ENCODE results near the gene TMTC2.
A peak's percentile ranks its signal among the peaks of the same experiment; 100 is the strongest.

The TMTC2 gene

DNA sequence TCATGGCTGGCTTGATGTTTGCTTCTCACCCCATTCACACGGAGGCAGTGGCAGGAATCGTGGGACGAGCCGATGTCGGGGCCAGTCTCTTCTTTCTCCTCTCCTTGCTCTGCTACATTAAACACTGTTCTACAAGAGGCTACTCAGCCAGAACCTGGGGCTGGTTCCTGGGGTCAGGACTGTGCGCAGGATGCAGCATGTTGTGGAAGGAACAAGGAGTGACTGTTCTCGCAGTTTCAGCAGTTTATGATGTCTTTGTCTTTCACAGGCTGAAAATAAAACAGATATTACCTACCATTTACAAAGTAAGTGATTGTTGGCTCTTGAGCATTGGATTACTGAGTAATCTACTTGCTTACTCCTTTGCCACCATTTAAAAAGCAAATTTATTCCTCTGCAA lies 170.6 kb downstream of the TMTC2 start:
- H3K27me3 ChIP-seq (ENCODE audit: insufficient read depth, insufficient read length) = no peaks in the 10 kb centered on the region
- DNase-seq (ENCODE audit: low read depth, low spot score) = no peak
- H3K9ac ChIP-seq (ENCODE audit: insufficient read length, low read depth) = no peak overlapping the region
- no peaks in the 10 kb centered on the region for H3K36me3 ChIP-seq (ENCODE audit: insufficient read depth, insufficient read length, low read length)
- H3K4me3 ChIP-seq (ENCODE audit: insufficient read length, low read depth) = no peak overlapping the region
- H3K4me1 ChIP-seq (ENCODE audit: insufficient read depth, insufficient read length) = peaks cover 3% of the 10 kb centered on the region
- H3K9me3 ChIP-seq (ENCODE audit: insufficient read depth, low read length) = no peaks in the 10 kb centered on the region
- no peak for TF ChIP-seq YY1 (IDR thresholded peaks at IDR 0.05; ENCODE audit: insufficient read depth, insufficient read length)
- TF ChIP-seq ZNF274 (IDR thresholded peaks at IDR 0.05; ENCODE audit: low read depth, low read length) = no peak

DNA sequence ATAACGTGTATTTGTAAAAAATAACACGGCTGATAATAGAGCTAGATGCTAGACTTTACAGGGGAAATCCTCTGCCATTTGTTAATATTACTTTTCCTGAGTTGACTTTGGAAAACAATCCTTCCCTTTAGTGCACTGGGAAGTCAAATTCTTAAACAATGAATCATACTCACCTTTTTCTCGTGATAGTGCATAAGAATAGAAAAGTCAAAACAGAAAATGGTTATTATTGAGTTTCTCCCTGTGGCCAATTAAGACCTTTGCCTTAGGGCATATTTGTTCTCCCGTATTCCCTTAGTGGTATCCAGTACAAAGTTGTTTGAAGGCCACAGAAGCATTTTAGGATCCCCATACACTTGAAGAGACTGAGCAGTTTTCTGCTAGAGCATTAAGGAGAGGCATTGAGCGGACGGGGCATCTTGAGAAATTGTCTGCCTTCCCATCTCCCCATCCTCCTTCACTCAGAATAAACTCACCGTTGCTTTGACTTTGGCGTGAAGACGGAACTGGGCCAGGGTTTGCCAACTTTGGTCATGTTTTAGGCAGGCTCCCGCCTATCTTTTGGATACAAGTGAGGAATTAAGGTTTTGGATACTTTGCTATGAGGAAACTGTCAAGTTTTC lies 171.3 kb downstream of the TMTC2 start:
- no peak overlapping the region for H3K9ac ChIP-seq (ENCODE audit: insufficient read length, low read depth)

GRCh38 chr12:82858534-82858917 lies 171.8 kb downstream of the TMTC2 start:
- no peaks in the 10 kb centered on the region for H3K9me3 ChIP-seq (ENCODE audit: insufficient read depth, low read length)
- no peaks in the 10 kb centered on the region for H3K36me3 ChIP-seq (ENCODE audit: insufficient read depth, insufficient read length, low read length)
- H3K27me3 ChIP-seq (ENCODE audit: insufficient read depth, insufficient read length) = no peaks in the 10 kb centered on the region
- peak; percentile 47 for DNase-seq (ENCODE audit: low read depth, low spot score)
- TF ChIP-seq ZNF274 (IDR thresholded peaks at IDR 0.05; ENCODE audit: low read depth, low read length) = no peak
- no peak for TF ChIP-seq YY1 (IDR thresholded peaks at IDR 0.05; ENCODE audit: insufficient read depth, insufficient read length)
- TF ChIP-seq SUZ12 (IDR thresholded peaks at IDR 0.05; ENCODE audit: extremely low read depth, insufficient read depth, insufficient read length) = no peak
- H3K4me3 ChIP-seq (ENCODE audit: insufficient read length, low read depth) = no peak overlapping the region
- H3K9ac ChIP-seq (ENCODE audit: insufficient read length, low read depth) = no peak overlapping the region
- H3K4me1 ChIP-seq (ENCODE audit: insufficient read depth, insufficient read length) = peaks cover 3% of the 10 kb centered on the region

More for the DNA sequence above, 171.3 kb downstream of the TMTC2 start:
- Histone ChIP-seq H3K27me3 (ENCODE audit: insufficient read depth, insufficient read length) (no peaks in the 10 kb centered on the region), H3K9me3 (ENCODE audit: insufficient read depth, low read length) (no peaks in the 10 kb centered on the region), H3K4me1 (ENCODE audit: insufficient read depth, insufficient read length) (peaks cover 3% of the 10 kb centered on the region), H3K4me3 (ENCODE audit: insufficient read length, low read depth) (no peak overlapping the region), H3K36me3 (ENCODE audit: insufficient read depth, insufficient read length, low read length) (no peaks in the 10 kb centered on the region)
- TF ChIP-seq ZNF274 (IDR thresholded peaks at IDR 0.05; ENCODE audit: low read depth, low read length) = no peak
- DNase-seq (ENCODE audit: low read depth, low spot score) = peak; percentile 35

- no peak for DNase-seq (ENCODE audit: low read depth, low spot score)
- H3K4me3 ChIP-seq (ENCODE audit: insufficient read length, low read depth) = no peak overlapping the region
- H3K36me3 ChIP-seq (ENCODE audit: insufficient read depth, insufficient read length, low read length) = no peaks in the 10 kb centered on the region
- TF ChIP-seq YY1 (IDR thresholded peaks at IDR 0.05; ENCODE audit: insufficient read depth, insufficient read length) (no peak), ZNF274 (IDR thresholded peaks at IDR 0.05; ENCODE audit: low read depth, low read length) (no peak), SUZ12 (IDR thresholded peaks at IDR 0.05; ENCODE audit: extremely low read depth, insufficient read depth, insufficient read length) (no peak)
- no peak overlapping the region for H3K9ac ChIP-seq (ENCODE audit: insufficient read length, low read depth)
- no peaks in the 10 kb centered on the region for H3K4me1 ChIP-seq (ENCODE audit: insufficient read depth, insufficient read length)
- H3K27me3 ChIP-seq (ENCODE audit: insufficient read depth, insufficient read length) = no peaks in the 10 kb centered on the region
- no peaks in the 10 kb centered on the region for H3K9me3 ChIP-seq (ENCODE audit: insufficient read depth, low read length)
Measured at GRCh38 chr12:82862069-82862841, 175.5 kb downstream of the TMTC2 start.

DNA sequence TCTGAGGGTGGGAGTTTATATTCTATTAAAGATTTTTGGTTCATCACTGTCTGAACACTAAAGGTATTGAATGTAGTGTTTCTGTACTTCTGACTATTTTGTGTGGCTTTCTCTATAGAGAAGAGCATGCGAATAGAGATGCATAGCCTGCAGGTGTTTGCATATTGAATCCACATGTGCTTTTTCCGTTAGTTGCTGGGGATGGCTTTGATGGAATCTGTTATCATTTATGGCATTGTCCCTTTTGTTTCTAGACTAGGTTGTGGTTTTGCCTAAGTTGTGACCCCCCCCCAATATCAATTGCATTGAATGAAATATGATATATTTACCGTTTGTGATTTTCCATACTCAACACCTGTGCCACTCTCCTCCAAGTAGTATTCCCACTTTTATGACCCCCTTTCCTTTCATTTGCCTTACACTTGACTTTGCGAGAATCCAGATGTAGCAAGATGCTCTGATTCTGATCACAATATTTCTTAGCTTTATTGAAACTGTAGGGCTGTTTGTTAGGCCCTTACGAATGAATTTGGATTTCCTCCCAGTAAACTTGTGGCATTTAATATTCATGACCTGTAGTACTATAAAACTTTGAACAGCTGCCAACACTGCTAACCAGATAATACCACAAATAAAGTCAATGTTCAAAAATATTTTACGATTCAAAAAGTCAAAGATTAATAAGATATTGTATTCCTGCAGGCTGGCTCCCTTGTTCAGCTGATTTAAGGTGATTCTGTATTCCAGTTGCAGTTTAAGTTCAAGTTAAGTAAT lies 176.4 kb downstream of the TMTC2 start:
- DNase-seq (ENCODE audit: low read depth, low spot score) = no peak
- H3K9me3 ChIP-seq (ENCODE audit: insufficient read depth, low read length) = no peaks in the 10 kb centered on the region
- TF ChIP-seq ZNF274 (IDR thresholded peaks at IDR 0.05; ENCODE audit: low read depth, low read length) (no peak), SUZ12 (IDR thresholded peaks at IDR 0.05; ENCODE audit: extremely low read depth, insufficient read depth, insufficient read length) (no peak), YY1 (IDR thresholded peaks at IDR 0.05; ENCODE audit: insufficient read depth, insufficient read length) (no peak)
- no peak overlapping the region for H3K9ac ChIP-seq (ENCODE audit: insufficient read length, low read depth)
- H3K4me1 ChIP-seq (ENCODE audit: insufficient read depth, insufficient read length) = no peaks in the 10 kb centered on the region
- no peaks in the 10 kb centered on the region for H3K36me3 ChIP-seq (ENCODE audit: insufficient read depth, insufficient read length, low read length)
- H3K27me3 ChIP-seq (ENCODE audit: insufficient read depth, insufficient read length) = no peaks in the 10 kb centered on the region
- no peak overlapping the region for H3K4me3 ChIP-seq (ENCODE audit: insufficient read length, low read depth)

DNA sequence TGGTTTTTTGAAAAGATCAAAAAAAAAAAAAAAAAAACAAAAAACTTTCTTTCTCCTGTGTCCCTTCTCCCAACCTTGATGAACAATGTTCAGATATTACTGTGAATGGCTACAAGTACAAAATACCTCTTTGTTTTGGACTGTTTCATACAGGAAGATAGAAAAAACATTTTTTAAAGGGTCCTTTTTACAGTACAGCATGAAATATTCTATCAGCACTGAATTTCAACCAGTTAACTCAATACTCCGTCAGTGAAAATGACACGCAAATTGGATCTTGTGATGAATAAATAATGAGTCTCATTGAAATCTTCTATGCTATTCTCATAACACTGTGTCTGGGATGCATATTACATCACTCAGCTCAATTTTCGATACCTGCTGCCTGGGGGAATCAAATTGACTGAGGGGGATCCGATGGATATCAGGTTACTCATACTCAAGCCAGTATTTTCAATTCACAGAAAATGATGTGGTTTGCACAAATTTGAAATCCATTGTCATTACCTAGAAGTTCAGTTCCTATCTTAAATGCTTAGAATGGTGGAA lies 179.6 kb downstream of the TMTC2 start:
- Histone ChIP-seq H3K9me3 (ENCODE audit: insufficient read depth, low read length) (no peaks in the 10 kb centered on the region), H3K36me3 (ENCODE audit: insufficient read depth, insufficient read length, low read length) (no peaks in the 10 kb centered on the region), H3K4me3 (ENCODE audit: insufficient read length, low read depth) (no peak overlapping the region), H3K27me3 (ENCODE audit: insufficient read depth, insufficient read length) (no peaks in the 10 kb centered on the region), H3K4me1 (ENCODE audit: insufficient read depth, insufficient read length) (no peaks in the 10 kb centered on the region), H3K9ac (ENCODE audit: insufficient read length, low read depth) (no peak overlapping the region)
- TF ChIP-seq ZNF274 (IDR thresholded peaks at IDR 0.05; ENCODE audit: low read depth, low read length) = no peak
- TF ChIP-seq SUZ12 (IDR thresholded peaks at IDR 0.05; ENCODE audit: extremely low read depth, insufficient read depth, insufficient read length) = no peak
- no peak for TF ChIP-seq YY1 (IDR thresholded peaks at IDR 0.05; ENCODE audit: insufficient read depth, insufficient read length)
- DNase-seq (ENCODE audit: low read depth, low spot score) = no peak

DNA sequence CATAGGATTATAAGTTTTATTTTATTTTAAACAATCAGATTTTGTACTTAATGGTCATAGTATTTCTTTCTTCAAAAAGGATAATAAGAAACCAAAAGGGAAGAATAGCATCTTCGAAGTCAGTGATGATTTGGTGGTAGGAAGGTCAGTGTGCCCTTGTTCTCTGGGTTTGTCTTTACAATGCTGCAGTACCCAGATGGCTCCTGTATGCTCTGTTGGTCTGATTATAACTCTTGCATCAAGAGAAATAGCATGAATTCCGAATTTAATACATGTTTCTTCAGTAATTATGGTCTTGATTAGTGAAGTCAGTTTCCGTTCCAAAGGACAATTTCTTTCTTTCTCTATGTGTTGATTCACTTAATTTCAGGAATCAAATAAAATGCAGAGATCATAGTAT lies 180.2 kb downstream of the TMTC2 start:
- no peak for DNase-seq (ENCODE audit: low read depth, low spot score)
- no peak overlapping the region for H3K9ac ChIP-seq (ENCODE audit: insufficient read length, low read depth)
- no peaks in the 10 kb centered on the region for H3K9me3 ChIP-seq (ENCODE audit: insufficient read depth, low read length)

More for the DNA sequence above, 180.2 kb downstream of the TMTC2 start:
- H3K36me3 ChIP-seq (ENCODE audit: insufficient read depth, insufficient read length, low read length) = no peaks in the 10 kb centered on the region
- H3K27me3 ChIP-seq (ENCODE audit: insufficient read depth, insufficient read length) = no peaks in the 10 kb centered on the region
- H3K4me1 ChIP-seq (ENCODE audit: insufficient read depth, insufficient read length) = no peaks in the 10 kb centered on the region
- no peak for TF ChIP-seq SUZ12 (IDR thresholded peaks at IDR 0.05; ENCODE audit: extremely low read depth, insufficient read depth, insufficient read length)
- TF ChIP-seq ZNF274 (IDR thresholded peaks at IDR 0.05; ENCODE audit: low read depth, low read length) = no peak
- TF ChIP-seq YY1 (IDR thresholded peaks at IDR 0.05; ENCODE audit: insufficient read depth, insufficient read length) = no peak
- no peak overlapping the region for H3K4me3 ChIP-seq (ENCODE audit: insufficient read length, low read depth)
